GM18498 (cell line): Measurements from ENCODE around the gene IL16.

Experiments used
- ATAC-seq: cut with Tn5 transposase; IDR thresholded peaks from one replicate; pipeline ENCODE4 v1.9.1; 2021; ENCODE audit warnings: mild to moderate bottlenecking, moderate library complexity; ENCODE audit not compliant: unreplicated experiment

Gene IL16

GRCh38 chr15:81361891-81362290 lies 165.2 kb downstream of the IL16 start:
- no peak for ATAC-seq

GRCh38 chr15:81362790-81363189 lies 166.1 kb downstream of the IL16 start:
- ATAC-seq, result no peak

GRCh38 chr15:81363276-81363675 lies 166.6 kb downstream of the IL16 start:
- ATAC-seq, result no peak
